HL-60 (cell line): ENCODE results near the gene CNIH3.

Experiments used
- CTCF ChIP-seq: IDR thresholded peaks from one replicate; pipeline ENCODE4 v1.5.1; 2011; ENCODE audit warnings: low read length, control low read depth, inconsistent platforms; ENCODE audit not compliant: insufficient read depth
- GABPA ChIP-seq: IDR thresholded peaks from 2 replicates; pipeline ENCODE4 v1.6.1; 2012; ENCODE audit warnings: low read depth
- POLR2AphosphoS5 ChIP-seq: IDR thresholded peaks from 2 replicates; pipeline ENCODE4 v1.6.1; 2012; ENCODE audit warnings: low read depth

GRCh38 chr1:224612246-224612645 is 3.9 kb upstream of the CNIH3 start:
- no peak for TF ChIP-seq CTCF
- no peak for TF ChIP-seq POLR2AphosphoS5
- TF ChIP-seq GABPA: no peak
